Measurements from ENCODE around the gene ST3GAL3.
A peak's percentile ranks its signal among the peaks of the same experiment; 100 is the strongest.

Gene ST3GAL3

DNA sequence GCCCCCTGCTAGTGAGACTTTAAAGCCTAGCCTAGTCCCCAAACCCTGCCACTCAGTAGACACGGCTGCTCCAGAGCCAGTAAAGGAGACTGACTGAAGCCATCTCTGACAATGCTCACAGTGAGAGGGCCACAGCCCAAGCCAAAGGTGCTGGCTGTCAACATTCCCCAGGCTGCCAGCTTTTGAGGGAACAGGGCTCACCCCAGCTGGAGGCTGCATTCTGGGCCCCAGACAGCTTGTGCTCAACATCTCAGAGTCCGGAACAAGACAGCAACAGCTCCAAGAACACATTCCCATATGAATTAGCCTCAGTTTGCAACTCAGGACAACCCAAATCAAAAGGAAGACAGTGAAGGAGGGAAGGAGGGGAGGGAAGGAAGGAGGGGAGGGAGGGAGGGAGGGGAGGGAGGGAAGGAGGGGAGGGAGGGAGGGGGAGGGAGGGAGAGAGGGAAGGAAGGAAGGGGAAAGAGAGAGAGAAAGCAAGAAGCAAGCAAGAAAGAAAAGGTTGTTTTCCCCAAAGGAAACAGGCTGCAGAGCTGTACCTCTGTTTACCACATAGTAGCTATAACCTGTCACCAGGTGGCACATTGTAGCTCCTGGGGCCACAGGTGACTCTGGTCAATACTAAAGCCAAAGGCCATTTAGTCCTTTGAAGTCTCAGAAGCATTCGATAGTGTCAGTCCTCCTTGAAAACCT, 231.7 kb downstream of the ST3GAL3 start:
- H3K27ac ChIP-seq, result no peak overlapping the region
- no peak overlapping the region for H3K4me2 ChIP-seq
- H3K9ac ChIP-seq, result no peak overlapping the region

DNA sequence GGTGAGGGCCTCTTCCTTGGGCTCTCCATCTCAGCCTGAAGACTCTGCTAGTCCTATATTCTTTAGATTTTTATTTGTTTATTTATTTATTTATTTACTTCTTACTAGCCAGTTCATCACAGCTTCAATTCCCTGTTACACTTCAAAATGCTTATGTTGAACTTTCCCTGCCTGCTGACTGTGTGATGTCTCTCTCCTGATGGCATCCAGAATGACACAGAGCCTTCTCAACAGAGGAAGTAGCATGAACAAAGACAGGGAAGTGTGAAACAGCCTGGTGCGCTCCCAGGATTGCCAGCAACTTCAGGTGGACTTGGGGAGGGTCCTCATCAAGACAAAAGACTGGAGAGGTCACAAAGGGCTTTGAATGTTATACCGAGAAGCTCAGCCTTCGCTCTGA, 235.1 kb downstream of the ST3GAL3 start:
- Histone ChIP-seq H3K27ac (no peak overlapping the region), H3K9ac (no peak overlapping the region), H3K4me2 (no peak overlapping the region), H3K4me3 (IDR thresholded peaks at IDR 0.05; ENCODE audit: insufficient read depth, low read depth, low read length) (no peak overlapping the region), H3K4me1 (ENCODE audit: low read depth, poor library complexity, severe bottlenecking) (peaks cover 12% of the 10 kb centered on the region), H2AFZ (ENCODE audit: low read depth) (no peak overlapping the region), H3K27me3 (ENCODE audit: insufficient read depth, low read depth) (no peaks in the 10 kb centered on the region), H4K20me1 (ENCODE audit: insufficient read depth) (no peaks in the 10 kb centered on the region), H3K36me3 (ENCODE audit: insufficient read depth) (no peaks in the 10 kb centered on the region), H3K79me2 (ENCODE audit: insufficient read depth, low read depth) (peaks cover 2% of the 10 kb centered on the region)
- TF ChIP-seq, protein P1, sequence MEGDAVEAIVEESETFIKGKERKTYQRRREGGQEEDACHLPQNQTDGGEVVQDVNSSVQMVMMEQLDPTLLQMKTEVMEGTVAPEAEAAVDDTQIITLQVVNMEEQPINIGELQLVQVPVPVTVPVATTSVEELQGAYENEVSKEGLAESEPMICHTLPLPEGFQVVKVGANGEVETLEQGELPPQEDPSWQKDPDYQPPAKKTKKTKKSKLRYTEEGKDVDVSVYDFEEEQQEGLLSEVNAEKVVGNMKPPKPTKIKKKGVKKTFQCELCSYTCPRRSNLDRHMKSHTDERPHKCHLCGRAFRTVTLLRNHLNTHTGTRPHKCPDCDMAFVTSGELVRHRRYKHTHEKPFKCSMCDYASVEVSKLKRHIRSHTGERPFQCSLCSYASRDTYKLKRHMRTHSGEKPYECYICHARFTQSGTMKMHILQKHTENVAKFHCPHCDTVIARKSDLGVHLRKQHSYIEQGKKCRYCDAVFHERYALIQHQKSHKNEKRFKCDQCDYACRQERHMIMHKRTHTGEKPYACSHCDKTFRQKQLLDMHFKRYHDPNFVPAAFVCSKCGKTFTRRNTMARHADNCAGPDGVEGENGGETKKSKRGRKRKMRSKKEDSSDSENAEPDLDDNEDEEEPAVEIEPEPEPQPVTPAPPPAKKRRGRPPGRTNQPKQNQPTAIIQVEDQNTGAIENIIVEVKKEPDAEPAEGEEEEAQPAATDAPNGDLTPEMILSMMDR (conservative IDR thresholded peaks at IDR 0.05; ENCODE audit: low read depth, low read length), result no peak

More for the DNA sequence above, 231.7 kb downstream of the ST3GAL3 start:
- Histone ChIP-seq H3K27me3 (ENCODE audit: insufficient read depth, low read depth) (no peaks in the 10 kb centered on the region), H3K36me3 (ENCODE audit: insufficient read depth) (no peaks in the 10 kb centered on the region), H2AFZ (ENCODE audit: low read depth) (no peak overlapping the region), H4K20me1 (ENCODE audit: insufficient read depth) (no peaks in the 10 kb centered on the region), H3K4me3 (IDR thresholded peaks at IDR 0.05; ENCODE audit: insufficient read depth, low read depth, low read length) (no peak overlapping the region), H3K4me1 (ENCODE audit: low read depth, poor library complexity, severe bottlenecking) (peaks cover 11% of the 10 kb centered on the region), H3K79me2 (ENCODE audit: insufficient read depth, low read depth) (no peaks in the 10 kb centered on the region)
- TF ChIP-seq, protein P1 (conservative IDR thresholded peaks at IDR 0.05; ENCODE audit: low read depth, low read length), result no peak

DNA sequence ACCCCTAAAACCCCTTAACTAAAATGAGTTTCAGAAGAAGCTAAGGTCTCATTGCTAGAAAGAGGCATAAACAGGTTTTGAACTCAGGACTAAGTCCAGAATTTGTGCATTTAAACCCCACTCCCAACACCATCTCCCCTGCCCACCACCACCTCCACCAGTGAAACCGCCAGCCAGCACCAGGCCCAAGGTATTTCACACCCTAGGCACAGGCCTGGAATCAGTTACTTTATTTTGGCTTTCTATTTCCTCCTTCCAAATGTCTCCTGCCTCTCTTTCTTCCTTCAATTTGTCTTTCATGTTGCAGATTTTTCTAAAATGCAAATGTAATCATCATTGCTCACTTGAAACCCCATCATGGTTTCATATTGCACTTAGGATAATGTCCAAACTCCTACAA, 237.5 kb downstream of the ST3GAL3 start:
- Histone ChIP-seq H3K4me1 (ENCODE audit: low read depth, poor library complexity, severe bottlenecking) (peaks cover 22% of the 10 kb centered on the region), H4K20me1 (ENCODE audit: insufficient read depth) (no peaks in the 10 kb centered on the region), H2AFZ (ENCODE audit: low read depth) (no peak overlapping the region), H3K4me3 (IDR thresholded peaks at IDR 0.05; ENCODE audit: insufficient read depth, low read depth, low read length) (no peak overlapping the region), H3K27me3 (ENCODE audit: insufficient read depth, low read depth) (no peaks in the 10 kb centered on the region), H3K79me2 (ENCODE audit: insufficient read depth, low read depth) (peaks cover 12% of the 10 kb centered on the region), H3K9ac (no peak overlapping the region), H3K27ac (no peak overlapping the region), H3K4me2 (peak overlapping the region; percentile 88; the same call in 1 of the 2 replicates), H3K36me3 (ENCODE audit: insufficient read depth) (no peaks in the 10 kb centered on the region)
- TF ChIP-seq, protein P1 (conservative IDR thresholded peaks at IDR 0.05; ENCODE audit: low read depth, low read length), result no peak

DNA sequence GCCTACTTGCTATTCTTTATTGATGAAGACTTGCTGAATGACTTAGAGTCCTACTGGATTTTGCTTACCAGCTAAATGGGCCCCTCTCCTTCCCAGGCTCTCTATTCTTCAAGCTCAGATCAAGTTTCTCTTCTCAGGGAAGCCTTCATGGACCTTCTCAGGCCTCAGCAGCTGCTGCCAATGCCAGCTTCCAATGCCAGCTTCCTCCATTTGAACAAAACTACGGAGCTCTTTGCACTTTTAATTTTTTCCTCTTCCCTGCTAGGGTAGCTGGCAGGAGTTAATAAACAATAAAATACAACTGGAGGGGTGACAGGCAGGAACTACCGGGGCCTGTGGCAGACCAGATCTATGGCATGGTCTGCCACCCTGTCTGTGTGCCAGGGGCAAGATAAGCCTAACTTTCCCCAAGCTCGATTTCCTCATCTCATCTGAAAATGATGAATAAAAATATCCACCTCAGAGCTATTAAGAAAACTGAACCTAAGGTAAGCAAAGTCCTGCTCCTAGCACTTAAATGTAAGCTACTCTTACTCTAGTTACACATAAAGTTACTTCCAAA, 238.4 kb downstream of the ST3GAL3 start:
- no peaks in the 10 kb centered on the region for H3K36me3 ChIP-seq (ENCODE audit: insufficient read depth)
- peak overlapping the region; percentile 72 for H3K4me3 ChIP-seq (IDR thresholded peaks at IDR 0.05; ENCODE audit: insufficient read depth, low read depth, low read length)

More for the DNA sequence above, 238.4 kb downstream of the ST3GAL3 start:
- peaks cover 22% of the 10 kb centered on the region for H3K4me1 ChIP-seq (ENCODE audit: low read depth, poor library complexity, severe bottlenecking)
- H3K79me2 ChIP-seq (ENCODE audit: insufficient read depth, low read depth), result peaks cover 12% of the 10 kb centered on the region
- peak overlapping the region; percentile 96; the same call in 1 of the 2 replicates for H3K27ac ChIP-seq
- TF ChIP-seq, protein P1 (conservative IDR thresholded peaks at IDR 0.05; ENCODE audit: low read depth, low read length), result no peak
- H2AFZ ChIP-seq (ENCODE audit: low read depth), result peak overlapping the region; percentile 85
- peak overlapping the region; percentile 99 for H3K9ac ChIP-seq
- peak overlapping the region; percentile 88 for H3K4me2 ChIP-seq
- H4K20me1 ChIP-seq (ENCODE audit: insufficient read depth), result no peaks in the 10 kb centered on the region
- H3K27me3 ChIP-seq (ENCODE audit: insufficient read depth, low read depth), result no peaks in the 10 kb centered on the region

Data from KMS-11 (cell line).